ENCODE data around the gene CCDC38.

DNA sequence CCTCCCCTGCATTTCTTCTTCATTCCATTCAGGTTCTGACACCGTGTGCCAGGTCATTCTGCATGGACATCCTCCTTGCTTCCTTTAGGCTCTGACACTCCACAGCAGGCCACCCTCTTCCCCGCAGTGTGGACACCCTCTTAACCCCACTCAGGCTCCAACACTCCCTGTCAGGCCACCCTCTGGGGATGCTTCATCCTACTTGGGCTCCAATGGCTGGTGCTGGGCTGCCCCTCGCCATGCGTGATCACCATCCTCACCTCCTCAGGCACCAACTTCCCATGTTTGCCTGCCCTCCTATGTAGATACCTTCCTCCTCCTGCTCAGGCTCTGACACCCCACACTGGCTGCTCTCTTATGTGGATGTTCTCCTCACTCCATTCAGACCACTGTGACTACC lies 90.3 kb downstream of the CCDC38 start:
- TF ChIP-seq, protein P1, sequence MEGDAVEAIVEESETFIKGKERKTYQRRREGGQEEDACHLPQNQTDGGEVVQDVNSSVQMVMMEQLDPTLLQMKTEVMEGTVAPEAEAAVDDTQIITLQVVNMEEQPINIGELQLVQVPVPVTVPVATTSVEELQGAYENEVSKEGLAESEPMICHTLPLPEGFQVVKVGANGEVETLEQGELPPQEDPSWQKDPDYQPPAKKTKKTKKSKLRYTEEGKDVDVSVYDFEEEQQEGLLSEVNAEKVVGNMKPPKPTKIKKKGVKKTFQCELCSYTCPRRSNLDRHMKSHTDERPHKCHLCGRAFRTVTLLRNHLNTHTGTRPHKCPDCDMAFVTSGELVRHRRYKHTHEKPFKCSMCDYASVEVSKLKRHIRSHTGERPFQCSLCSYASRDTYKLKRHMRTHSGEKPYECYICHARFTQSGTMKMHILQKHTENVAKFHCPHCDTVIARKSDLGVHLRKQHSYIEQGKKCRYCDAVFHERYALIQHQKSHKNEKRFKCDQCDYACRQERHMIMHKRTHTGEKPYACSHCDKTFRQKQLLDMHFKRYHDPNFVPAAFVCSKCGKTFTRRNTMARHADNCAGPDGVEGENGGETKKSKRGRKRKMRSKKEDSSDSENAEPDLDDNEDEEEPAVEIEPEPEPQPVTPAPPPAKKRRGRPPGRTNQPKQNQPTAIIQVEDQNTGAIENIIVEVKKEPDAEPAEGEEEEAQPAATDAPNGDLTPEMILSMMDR (IDR thresholded peaks at IDR 0.05; ENCODE audit: poor library complexity, severe bottlenecking): no peak
- TF ChIP-seq REST (IDR thresholded peaks at IDR 0.05; ENCODE audit: borderline replicate concordance) (no peak), EZH2 (IDR thresholded peaks at IDR 0.05; ENCODE audit: borderline replicate concordance, insufficient read depth, low read length, poor library complexity, severe bottlenecking) (no peak), TAF1 (IDR thresholded peaks at IDR 0.05; ENCODE audit: low read depth) (no peak), RAD21 (conservative IDR thresholded peaks at IDR 0.05) (no peak), EP300 (conservative IDR thresholded peaks at IDR 0.05; ENCODE audit: poor library complexity, severe bottlenecking) (no peak), POLR2AphosphoS5 (IDR thresholded peaks at IDR 0.05) (no peak)

All from neural cell (in vitro differentiated cells).